Neural progenitor cell (in vitro differentiated cells): Measurements from ENCODE around the gene CD59. TPM values are rescaled to one million over a fixed set of nuclear protein-coding genes. Genes with fewer than 3 reads are reported as not detected.

ENCODE experiments used
- DNase-seq: peaks from one replicate; pipeline ENCODE4 v3.0.0-alpha.2; 2016; ENCODE audit warnings: low spot score
- H2AFZ ChIP-seq: fragments of 200-600 bp; sonication (generic); replicated peaks from 2 replicates; pipeline ENCODE4 v1.6.1; 2016; ENCODE audit warnings: antibody characterized with exemption
- H3F3A ChIP-seq: fragments of 200-600 bp; sonication (generic); 2 replicates; pipeline ENCODE4 v1.6.1; 2016; ENCODE audit warnings: antibody characterized with exemption, low read depth
- H3K27ac ChIP-seq: fragments of 200-600 bp; sonication (generic); 2 replicates; pipeline ENCODE4 v1.5.1; 2016; ENCODE audit warnings: mild to moderate bottlenecking
- H3K27me3 ChIP-seq: fragments of 200-600 bp; sonication (generic); 2 replicates; pipeline ENCODE4 v1.6.1; 2016; ENCODE audit warnings: mild to moderate bottlenecking, moderate library complexity
- H3K36me3 ChIP-seq: fragments of 200-600 bp; sonication (generic); 2 replicates; pipeline ENCODE4 v1.5.1; 2016
- H3K4me1 ChIP-seq: fragments of 200-600 bp; sonication (generic); 2 replicates; pipeline ENCODE4 v1.6.1; 2016; ENCODE audit warnings: mixed run types
- H3K4me2 ChIP-seq: fragments of 200-600 bp; sonication (generic); 2 replicates; pipeline ENCODE4 v1.6.1; 2016
- H3K4me3 ChIP-seq: fragments of 200-600 bp; sonication (generic); 2 replicates; pipeline ENCODE4 v1.5.1; 2016
- H3K79me2 ChIP-seq: fragments of 200-600 bp; sonication (generic); 2 replicates; pipeline ENCODE4 v1.6.1; 2016; ENCODE audit warnings: low read depth
- H3K9ac ChIP-seq: fragments of 200-600 bp; sonication (generic); 2 replicates; pipeline ENCODE4 v1.6.1; 2016
- H3K9me3 ChIP-seq: fragments of 200-600 bp; sonication (generic); 2 replicates; pipeline ENCODE4 v1.5.1; 2016; ENCODE audit warnings: low read depth
- H4K20me1 ChIP-seq: fragments of 200-600 bp; sonication (generic); 2 replicates; pipeline ENCODE4 v1.6.1; 2016; ENCODE audit warnings: low read depth
- H3K27ac Mint-ChIP-seq: 3 replicates; pipeline ENCODE4 v1.8.0; 2021; ENCODE audit warnings: mixed read lengths
- H3K27me3 Mint-ChIP-seq: 2 replicates; pipeline ENCODE4 v1.8.0; 2022; ENCODE audit warnings: low read depth, mild to moderate bottlenecking, inconsistent platforms, moderate library complexity, mixed read lengths; ENCODE audit not compliant: insufficient read depth
- H3K36me3 Mint-ChIP-seq: 3 replicates; pipeline ENCODE4 v1.8.0; 2021; ENCODE audit warnings: mixed read lengths
- H3K4me1 Mint-ChIP-seq: 3 replicates; pipeline ENCODE4 v1.8.0; 2021; ENCODE audit warnings: mixed read lengths
- H3K4me3 Mint-ChIP-seq: 3 replicates; pipeline ENCODE4 v1.8.0; 2021; ENCODE audit warnings: mild to moderate bottlenecking, moderate library complexity, mixed read lengths
- H3K9me3 Mint-ChIP-seq: 3 replicates; pipeline ENCODE4 v1.8.0; 2020; ENCODE audit warnings: mixed read lengths
- EZH2 ChIP-seq: fragments of 200-600 bp; sonication (generic); IDR thresholded peaks from 2 replicates; pipeline ENCODE4 v1.6.1; 2017; ENCODE audit warnings: antibody characterized with exemption, mild to moderate bottlenecking, moderate library complexity
- EZH2phosphoT487 ChIP-seq: fragments of 200-600 bp; sonication (generic); IDR thresholded peaks from 2 replicates; pipeline ENCODE4 v1.6.1; 2017; ENCODE audit warnings: antibody characterized with exemption
- total RNA-seq: library from RNA; depleted of rRNA; stranded (reverse); fragments of >200 nt; gene quantifications from 2 replicates; pipeline ENCODE4 v1.2.3, GENCODE V29; 2015; ENCODE audit warnings: low replicate concordance
- TF ChIP-seq, protein P1 (sequence below): fragments of 200-600 bp; sonication (generic); IDR thresholded peaks from 2 replicates; pipeline ENCODE4 v1.5.1; 2017; ENCODE audit warnings: antibody characterized with exemption, mild to moderate bottlenecking

The CD59 gene, protein sequence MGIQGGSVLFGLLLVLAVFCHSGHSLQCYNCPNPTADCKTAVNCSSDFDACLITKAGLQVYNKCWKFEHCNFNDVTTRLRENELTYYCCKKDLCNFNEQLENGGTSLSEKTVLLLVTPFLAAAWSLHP
- total RNA-seq: 42.8 and 74.7 TPM in 2 replicates

DNA sequence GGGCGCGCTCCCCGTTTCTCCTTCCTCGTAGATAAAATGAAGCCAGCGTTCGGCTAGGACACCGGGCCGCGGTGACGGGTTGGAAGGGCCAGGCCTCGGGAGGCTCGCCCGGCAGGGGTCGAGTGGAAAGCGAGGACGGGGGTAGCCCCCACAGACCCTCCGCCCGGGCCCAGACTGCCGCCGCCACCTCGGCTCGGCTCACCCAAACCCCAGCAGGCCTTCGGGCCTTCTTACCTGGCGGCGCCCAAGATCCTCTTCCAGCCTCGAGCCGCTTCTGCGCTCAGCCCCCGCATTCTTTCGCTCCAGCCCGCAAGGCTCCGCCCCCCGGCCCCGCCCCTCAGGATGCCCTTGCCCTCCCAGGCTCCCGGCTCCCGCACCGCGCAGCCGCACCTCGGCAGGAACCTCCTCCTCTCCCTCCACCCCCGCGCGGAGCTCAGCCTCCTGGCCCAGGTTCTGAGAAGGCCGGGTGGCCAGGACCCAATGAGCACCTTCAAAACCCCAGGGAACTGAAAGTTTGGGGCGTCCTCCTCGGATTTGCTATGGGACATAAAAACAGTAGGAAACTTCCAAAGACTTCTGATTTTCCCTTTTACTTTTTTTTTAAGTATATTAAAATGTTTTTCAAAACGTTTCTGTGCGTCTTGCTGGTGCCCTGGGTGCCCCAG is at the start of gene CD59:
Gene CD59, minus strand, starts transcription at position 276 of the 665 bp plus-strand sequence. CDS start 13,978 bp downstream, outside the sequence.
- peak within 1 kb of the TSS; percentile 35 for H3K27ac Mint-ChIP-seq

DNA sequence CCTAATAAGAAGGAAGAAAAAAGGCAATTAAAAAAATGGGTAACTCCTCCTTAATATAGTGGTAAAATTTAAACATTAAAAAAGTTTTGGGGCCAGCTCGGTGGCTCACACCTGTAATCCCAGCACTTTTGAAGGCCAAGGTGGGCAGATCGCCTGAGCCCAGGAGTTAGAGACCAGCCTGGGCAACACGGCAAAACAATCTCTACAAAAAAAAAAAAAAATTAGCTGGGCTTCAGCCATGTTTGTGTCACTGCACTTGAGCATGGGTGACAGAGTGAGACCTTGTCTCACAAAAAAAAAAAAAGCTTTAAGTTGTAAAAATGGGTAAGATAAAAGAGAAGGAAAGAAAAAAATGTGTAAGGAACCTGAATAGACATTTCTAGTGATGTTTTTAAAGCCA is 49.4 kb upstream of the CD59 start:
- Mint-ChIP-seq H3K36me3 (no peaks in the 10 kb centered on the region), H3K27ac (no peak overlapping the region), H3K9me3 (no peaks in the 10 kb centered on the region), H3K27me3 (peaks cover 4% of the 10 kb centered on the region), H3K4me3 (no peak overlapping the region), H3K4me1 (peaks cover 4% of the 10 kb centered on the region)
- H3K36me3 ChIP-seq: no peaks in the 10 kb centered on the region
- no peak overlapping the region for H3K4me3 ChIP-seq
- no peak overlapping the region for H3K4me2 ChIP-seq
- no peak for DNase-seq
- TF ChIP-seq, protein P1, sequence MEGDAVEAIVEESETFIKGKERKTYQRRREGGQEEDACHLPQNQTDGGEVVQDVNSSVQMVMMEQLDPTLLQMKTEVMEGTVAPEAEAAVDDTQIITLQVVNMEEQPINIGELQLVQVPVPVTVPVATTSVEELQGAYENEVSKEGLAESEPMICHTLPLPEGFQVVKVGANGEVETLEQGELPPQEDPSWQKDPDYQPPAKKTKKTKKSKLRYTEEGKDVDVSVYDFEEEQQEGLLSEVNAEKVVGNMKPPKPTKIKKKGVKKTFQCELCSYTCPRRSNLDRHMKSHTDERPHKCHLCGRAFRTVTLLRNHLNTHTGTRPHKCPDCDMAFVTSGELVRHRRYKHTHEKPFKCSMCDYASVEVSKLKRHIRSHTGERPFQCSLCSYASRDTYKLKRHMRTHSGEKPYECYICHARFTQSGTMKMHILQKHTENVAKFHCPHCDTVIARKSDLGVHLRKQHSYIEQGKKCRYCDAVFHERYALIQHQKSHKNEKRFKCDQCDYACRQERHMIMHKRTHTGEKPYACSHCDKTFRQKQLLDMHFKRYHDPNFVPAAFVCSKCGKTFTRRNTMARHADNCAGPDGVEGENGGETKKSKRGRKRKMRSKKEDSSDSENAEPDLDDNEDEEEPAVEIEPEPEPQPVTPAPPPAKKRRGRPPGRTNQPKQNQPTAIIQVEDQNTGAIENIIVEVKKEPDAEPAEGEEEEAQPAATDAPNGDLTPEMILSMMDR: no peak
- TF ChIP-seq EZH2phosphoT487: no peak
- no peak for TF ChIP-seq EZH2
- H3K27ac ChIP-seq: no peak overlapping the region
- no peaks in the 10 kb centered on the region for H3F3A ChIP-seq
- no peak overlapping the region for H3K9ac ChIP-seq
- no peaks in the 10 kb centered on the region for H3K9me3 ChIP-seq
- peaks cover 3% of the 10 kb centered on the region for H3K27me3 ChIP-seq
- no peak overlapping the region for H2AFZ ChIP-seq
- no peaks in the 10 kb centered on the region for H3K79me2 ChIP-seq
- H3K4me1 ChIP-seq: no peaks in the 10 kb centered on the region
- H4K20me1 ChIP-seq: no peaks in the 10 kb centered on the region

More for the DNA sequence above, at the start of gene CD59:
- Histone ChIP-seq H3K4me1 (peaks cover 12% of the 10 kb centered on the region), H3K27me3 (peaks cover 15% of the 10 kb centered on the region), H3K9me3 (no peaks in the 10 kb centered on the region), H3K79me2 (peaks cover 33% of the 10 kb centered on the region), H4K20me1 (peaks cover 34% of the 10 kb centered on the region), H2AFZ (peak within 1 kb of the TSS; percentile 30), H3K9ac (peak within 1 kb of the TSS; percentile 36), H3K27ac (no peak within 1 kb of the TSS), H3K4me2 (peak within 1 kb of the TSS; percentile 78), H3K36me3 (no peaks in the 10 kb centered on the region), H3F3A (peaks cover 5% of the 10 kb centered on the region), H3K4me3 (peak within 1 kb of the TSS; percentile 67)
- peaks cover 9% of the 10 kb centered on the region for H3K27me3 Mint-ChIP-seq
- no peak for TF ChIP-seq EZH2
- no peak for TF ChIP-seq EZH2phosphoT487
- TF ChIP-seq, protein P1: no peak
- H3K4me3 Mint-ChIP-seq: peak within 1 kb of the TSS; percentile 93
- DNase-seq: peak; percentile 95
- peaks cover 4% of the 10 kb centered on the region for H3K9me3 Mint-ChIP-seq
- peaks cover 22% of the 10 kb centered on the region for H3K4me1 Mint-ChIP-seq
- H3K36me3 Mint-ChIP-seq: peaks cover 22% of the 10 kb centered on the region

DNA sequence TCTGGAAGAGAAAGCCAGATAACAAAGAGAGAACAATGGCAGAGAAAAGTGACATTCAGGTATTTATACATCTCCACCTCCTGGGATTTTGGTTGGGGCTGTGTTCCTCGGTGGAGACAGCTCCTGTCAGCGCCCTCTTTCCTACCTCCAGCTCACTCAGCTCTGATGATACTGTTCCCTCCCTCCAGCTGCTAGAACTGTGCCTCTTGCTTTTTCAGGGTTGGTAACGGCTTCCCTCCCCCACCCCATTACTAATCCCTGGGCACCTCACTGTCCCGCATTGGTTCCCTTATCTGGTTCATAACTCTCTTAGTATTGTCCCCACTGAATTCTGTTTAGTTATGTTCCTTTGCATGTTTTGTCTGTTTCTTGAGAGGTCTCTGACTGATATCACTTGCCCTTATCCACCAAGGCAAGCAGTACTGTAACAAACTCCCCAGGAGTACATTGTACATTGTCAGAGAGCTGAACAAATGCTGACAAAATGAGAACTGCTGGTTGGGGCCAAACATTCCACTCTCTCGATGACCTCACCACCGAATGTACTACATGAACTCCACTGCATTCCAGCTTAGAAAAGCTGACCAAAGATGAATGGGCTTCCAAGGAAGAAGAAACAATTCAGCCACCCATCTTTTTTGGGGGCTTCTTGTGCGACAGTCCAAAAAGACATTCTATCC is 43.8 kb upstream of the CD59 start:
- H3K27ac Mint-ChIP-seq: no peak overlapping the region
- Histone ChIP-seq H3K9ac (no peak overlapping the region), H3K79me2 (no peaks in the 10 kb centered on the region), H4K20me1 (no peaks in the 10 kb centered on the region), H3K9me3 (no peaks in the 10 kb centered on the region), H3K4me1 (peaks cover 31% of the 10 kb centered on the region), H3K36me3 (no peaks in the 10 kb centered on the region), H3K27me3 (peaks cover 16% of the 10 kb centered on the region), H2AFZ (peak overlapping the region; percentile 55), H3K27ac (no peak overlapping the region), H3K4me3 (no peak overlapping the region), H3F3A (peaks cover 15% of the 10 kb centered on the region), H3K4me2 (peak overlapping the region; percentile 9)
- H3K36me3 Mint-ChIP-seq: no peaks in the 10 kb centered on the region
- no peak for DNase-seq
- H3K9me3 Mint-ChIP-seq: no peaks in the 10 kb centered on the region
- H3K27me3 Mint-ChIP-seq: no peaks in the 10 kb centered on the region
- peaks cover 25% of the 10 kb centered on the region for H3K4me1 Mint-ChIP-seq
- no peak overlapping the region for H3K4me3 Mint-ChIP-seq
- TF ChIP-seq EZH2: no peak
